ENCODE measurements around the gene GET4.

The GET4 gene

GRCh38 chr7:934469-935163 lies 58.3 kb downstream of the GET4 start:
- H3K27me3 ChIP-seq (ENCODE audit: control insufficient read depth, insufficient read depth, low read length), result no peaks in the 10 kb centered on the region
- TF ChIP-seq CTCF (IDR thresholded peaks at IDR 0.05), result no peak
- no peaks in the 10 kb centered on the region for H3K4me1 ChIP-seq
- no peak overlapping the region for H3K4me3 ChIP-seq (ENCODE audit: low read depth, low read length)
- H3K9me3 ChIP-seq (ENCODE audit: control insufficient read depth, low read length), result no peaks in the 10 kb centered on the region
- H3K4me2 ChIP-seq (ENCODE audit: low read length), result no peak overlapping the region
- H2AFZ ChIP-seq, result no peak overlapping the region
- H3K79me2 ChIP-seq, result peaks cover 2% of the 10 kb centered on the region
- H3K36me3 ChIP-seq (ENCODE audit: control insufficient read depth, insufficient read depth, low read length), result no peaks in the 10 kb centered on the region
- no peak overlapping the region for H3K9ac ChIP-seq
- H3K27ac ChIP-seq, result no peak overlapping the region

- Histone ChIP-seq H3K79me2 (peaks cover 2% of the 10 kb centered on the region), H3K27me3 (ENCODE audit: control insufficient read depth, insufficient read depth, low read length) (no peaks in the 10 kb centered on the region), H3K4me3 (ENCODE audit: low read depth, low read length) (no peak overlapping the region), H3K9me3 (ENCODE audit: control insufficient read depth, low read length) (no peaks in the 10 kb centered on the region), H2AFZ (no peak overlapping the region), H3K4me2 (ENCODE audit: low read length) (no peak overlapping the region), H3K9ac (no peak overlapping the region), H3K4me1 (no peaks in the 10 kb centered on the region), H3K27ac (no peak overlapping the region), H3K36me3 (ENCODE audit: control insufficient read depth, insufficient read depth, low read length) (no peaks in the 10 kb centered on the region)
- no peak for TF ChIP-seq CTCF (IDR thresholded peaks at IDR 0.05)
These were observed 59.0 kb downstream of the GET4 start for GRCh38 chr7:935164-935873.

DNA sequence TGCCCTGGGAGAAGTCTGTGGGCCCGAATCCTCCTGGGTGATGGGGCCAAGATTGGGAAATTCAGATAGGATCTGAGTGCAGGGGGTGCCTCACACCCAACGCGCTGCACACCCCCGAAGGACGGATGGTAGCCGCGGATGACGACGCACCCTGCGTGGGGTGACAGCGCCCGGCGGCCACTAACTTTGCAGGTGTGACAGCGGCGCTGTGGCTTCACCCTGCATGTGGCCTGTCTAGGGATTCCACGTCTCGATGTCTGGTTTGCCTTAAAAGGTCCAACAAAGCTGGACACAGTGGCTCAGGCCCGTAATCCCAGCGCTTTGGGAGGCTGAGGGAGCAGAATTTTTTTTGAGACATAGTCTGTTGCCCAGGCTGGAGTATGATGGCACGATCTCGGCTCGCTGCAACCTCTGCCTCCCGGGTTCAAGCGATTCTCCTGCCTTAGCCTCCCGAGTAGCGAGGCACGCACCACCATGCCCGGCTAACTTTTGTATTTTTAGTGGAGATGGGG lies 59.6 kb downstream of the GET4 start:
- Histone ChIP-seq H3K9me3 (ENCODE audit: control insufficient read depth, low read length) (no peaks in the 10 kb centered on the region), H3K4me3 (ENCODE audit: low read depth, low read length) (no peak overlapping the region), H3K36me3 (ENCODE audit: control insufficient read depth, insufficient read depth, low read length) (no peaks in the 10 kb centered on the region), H2AFZ (no peak overlapping the region), H3K79me2 (peaks cover 2% of the 10 kb centered on the region), H3K9ac (no peak overlapping the region), H3K27me3 (ENCODE audit: control insufficient read depth, insufficient read depth, low read length) (no peaks in the 10 kb centered on the region), H3K4me1 (no peaks in the 10 kb centered on the region), H3K4me2 (ENCODE audit: low read length) (no peak overlapping the region), H3K27ac (no peak overlapping the region)
- TF ChIP-seq CTCF (IDR thresholded peaks at IDR 0.05), result no peak

- Histone ChIP-seq H3K9ac (no peak overlapping the region), H3K4me1 (no peaks in the 10 kb centered on the region), H3K4me3 (ENCODE audit: low read depth, low read length) (no peak overlapping the region), H3K27me3 (ENCODE audit: control insufficient read depth, insufficient read depth, low read length) (no peaks in the 10 kb centered on the region), H3K27ac (no peak overlapping the region), H3K9me3 (ENCODE audit: control insufficient read depth, low read length) (no peaks in the 10 kb centered on the region), H3K36me3 (ENCODE audit: control insufficient read depth, insufficient read depth, low read length) (no peaks in the 10 kb centered on the region), H3K79me2 (peaks cover 2% of the 10 kb centered on the region), H2AFZ (no peak overlapping the region), H3K4me2 (ENCODE audit: low read length) (no peak overlapping the region)
- TF ChIP-seq CTCF (IDR thresholded peaks at IDR 0.05), result no peak
These were observed 60.2 kb downstream of the GET4 start for GRCh38 chr7:936386-937054.

Measured in parathyroid adenoma (tissue), 2 donors.